Measurements from ENCODE around the gene ZRANB1.

GRCh38 chr10:125037145-125037877 lies 95.4 kb downstream of the ZRANB1 start:
- TF ChIP-seq EZH2phosphoT487 (IDR thresholded peaks at IDR 0.05; ENCODE audit: insufficient read depth, low read depth) (no peak), EZH2 (IDR thresholded peaks at IDR 0.05; ENCODE audit: insufficient read depth, poor library complexity, severe bottlenecking) (no peak)

All from GM23248 (cell line).